Measurements from ENCODE around the gene ZHX3.

Gene ZHX3

GRCh38 chr20:41228858-41229257, 88.7 kb downstream of the ZHX3 start:
- no peak for DNase-seq (ENCODE audit: extremely low read depth in 1 of 2, low read depth in 1 of 2)

DNA sequence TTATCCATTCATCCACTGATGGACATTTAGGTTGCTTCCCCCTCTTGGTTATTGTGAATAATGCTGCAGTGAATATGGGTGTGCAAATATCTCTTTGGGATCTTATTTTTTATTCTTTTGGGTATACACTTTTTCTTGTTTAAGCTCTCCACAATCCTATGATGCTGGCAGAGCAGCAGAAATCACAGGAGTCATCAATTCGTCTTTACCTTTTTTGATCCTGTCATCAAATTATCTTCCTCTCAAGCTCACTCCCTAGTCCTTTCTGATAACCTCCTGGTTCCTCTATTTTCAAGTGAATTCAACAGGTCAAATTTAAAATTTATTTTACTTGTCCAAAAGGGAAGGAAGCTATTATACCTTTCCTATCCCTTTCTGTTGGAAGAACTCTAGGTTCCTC, 91.1 kb downstream of the ZHX3 start:
- no peak for DNase-seq (ENCODE audit: extremely low read depth in 1 of 2, low read depth in 1 of 2)

- no peak for DNase-seq (ENCODE audit: extremely low read depth in 1 of 2, low read depth in 1 of 2)
Observed at GRCh38 chr20:41225091-41225490, 92.4 kb downstream of the ZHX3 start.

- DNase-seq (ENCODE audit: extremely low read depth in 1 of 2, low read depth in 1 of 2) = no peak
Observed at GRCh38 chr20:41224281-41224680, 93.2 kb downstream of the ZHX3 start.

- DNase-seq (ENCODE audit: extremely low read depth in 1 of 2, low read depth in 1 of 2) = no peak
Observed at GRCh38 chr20:41223112-41223511, 94.4 kb downstream of the ZHX3 start.

DNA sequence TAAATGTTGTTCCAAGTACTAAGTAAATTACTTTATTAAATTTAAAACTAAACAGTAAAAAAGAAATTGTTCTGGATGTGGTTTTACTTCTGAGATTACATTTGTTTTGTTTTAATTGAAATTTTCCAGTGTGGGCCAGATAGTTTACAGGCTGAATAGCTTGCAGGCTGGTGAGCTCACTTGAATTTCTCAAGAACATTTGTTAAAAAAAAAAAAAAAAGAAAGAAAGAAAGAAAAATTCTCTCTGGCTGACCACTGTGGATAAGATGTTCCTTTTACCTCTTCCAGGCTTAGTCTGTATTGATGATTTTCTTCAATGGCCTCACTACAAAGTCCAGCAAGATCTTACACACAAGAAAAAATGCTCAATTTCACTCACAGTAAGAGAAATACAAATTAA, 94.8 kb downstream of the ZHX3 start:
- DNase-seq (ENCODE audit: extremely low read depth in 1 of 2, low read depth in 1 of 2) = no peak

DNA sequence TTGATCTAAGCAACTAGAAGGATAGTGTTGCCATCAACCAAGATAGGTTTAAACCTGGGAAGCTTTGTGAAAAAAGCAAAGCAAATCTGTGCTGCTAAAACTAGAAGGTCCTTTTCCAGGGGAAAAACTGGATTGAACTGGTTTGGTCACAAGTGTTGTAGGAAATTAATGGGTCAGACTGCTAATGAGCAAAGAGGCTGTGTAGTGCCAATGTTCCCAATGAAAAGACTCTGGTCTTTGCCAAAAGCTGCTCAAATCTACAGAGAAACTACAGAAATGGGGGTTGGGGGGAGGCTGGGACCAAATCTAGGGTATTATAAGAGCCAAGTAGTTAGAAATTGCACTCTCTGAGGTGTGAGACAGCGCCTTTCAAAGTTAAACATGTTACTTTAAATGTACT, 95.2 kb downstream of the ZHX3 start:
- DNase-seq (ENCODE audit: extremely low read depth in 1 of 2, low read depth in 1 of 2) = no peak

- no peak for DNase-seq (ENCODE audit: extremely low read depth in 1 of 2, low read depth in 1 of 2)
Observed at GRCh38 chr20:41221614-41222218, 95.8 kb downstream of the ZHX3 start.

DNA sequence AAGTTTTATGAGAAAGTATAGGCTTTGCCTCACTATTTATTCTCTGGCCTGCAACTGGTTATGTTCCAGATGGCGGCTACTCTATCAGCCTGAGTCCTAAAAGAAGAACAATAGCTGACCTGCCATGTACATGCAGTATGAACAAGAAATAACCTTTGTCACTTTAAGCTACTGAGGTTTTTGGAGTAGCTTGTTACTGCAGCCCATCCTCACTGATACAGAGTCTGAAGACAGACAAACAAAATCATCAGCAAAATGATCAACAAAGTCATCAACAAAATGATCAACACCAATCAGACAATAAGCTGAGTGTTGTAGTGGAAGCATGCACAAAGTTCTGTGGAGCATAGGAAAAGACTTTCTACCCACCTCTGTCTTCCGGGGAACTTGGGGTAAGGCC, 97.7 kb downstream of the ZHX3 start:
- no peak for DNase-seq (ENCODE audit: extremely low read depth in 1 of 2, low read depth in 1 of 2)

DNA sequence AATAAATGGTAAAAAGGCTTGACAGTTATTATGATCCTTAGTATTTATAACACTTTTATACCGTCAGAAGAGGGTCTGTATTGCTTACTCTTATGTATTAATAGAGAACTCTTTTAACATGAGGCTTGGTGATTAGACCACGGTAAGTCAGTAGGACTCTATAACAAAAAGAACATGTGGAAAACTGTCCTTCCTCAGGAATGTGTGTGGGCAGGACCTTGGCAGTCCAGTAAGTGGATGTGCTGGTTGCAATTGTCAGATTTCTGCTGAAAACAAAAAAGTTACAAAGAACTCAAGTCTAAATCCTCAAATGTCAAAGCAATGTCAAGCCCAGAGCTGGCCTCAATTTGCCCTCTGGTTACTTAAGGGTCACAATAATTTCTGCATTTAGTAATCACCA, 99.1 kb downstream of the ZHX3 start:
- no peak for DNase-seq (ENCODE audit: extremely low read depth in 1 of 2, low read depth in 1 of 2)

DNA sequence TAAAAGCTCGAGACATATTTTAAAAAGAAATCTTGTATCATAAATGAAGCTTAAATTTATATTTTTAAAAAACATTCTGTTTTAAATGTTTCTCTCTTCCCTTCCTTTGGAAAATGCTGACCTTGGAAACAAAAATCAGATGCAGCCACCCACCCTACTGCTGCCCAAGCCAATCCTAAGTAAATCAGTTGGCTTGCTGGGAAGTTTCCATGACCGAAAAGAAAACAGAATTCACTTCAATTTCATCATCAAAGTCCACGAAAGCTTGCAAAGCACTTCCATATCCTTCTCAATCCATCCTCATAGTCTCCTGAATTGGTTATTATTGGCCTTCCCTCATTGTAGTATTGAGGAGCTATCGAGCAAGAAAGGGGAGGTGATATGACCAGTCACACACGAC, 100.1 kb downstream of the ZHX3 start:
- DNase-seq (ENCODE audit: extremely low read depth in 1 of 2, low read depth in 1 of 2) = no peak

DNA sequence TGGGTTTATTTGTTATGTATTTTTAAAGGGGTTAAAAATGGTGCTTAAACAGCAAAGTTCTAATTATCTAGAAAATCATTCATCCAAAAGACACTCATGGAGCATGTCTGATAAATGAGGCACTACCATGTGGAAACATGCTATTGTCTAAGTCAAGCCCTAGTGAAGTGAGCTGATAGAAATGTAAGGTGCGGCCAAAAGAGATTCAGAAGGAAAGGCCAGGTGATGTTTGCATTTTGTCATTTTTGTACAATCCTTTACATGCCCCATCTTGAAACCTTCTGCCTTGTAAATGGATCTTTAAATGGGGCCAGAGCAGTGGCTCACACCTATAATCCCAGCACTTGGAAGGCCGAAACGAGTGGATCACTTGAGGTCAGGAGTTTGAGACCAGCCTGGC, 102.9 kb downstream of the ZHX3 start:
- no peak for DNase-seq (ENCODE audit: extremely low read depth in 1 of 2, low read depth in 1 of 2)

- no peak for DNase-seq (ENCODE audit: extremely low read depth in 1 of 2, low read depth in 1 of 2)
Observed at GRCh38 chr20:41214202-41214601, 103.3 kb downstream of the ZHX3 start.

DNA sequence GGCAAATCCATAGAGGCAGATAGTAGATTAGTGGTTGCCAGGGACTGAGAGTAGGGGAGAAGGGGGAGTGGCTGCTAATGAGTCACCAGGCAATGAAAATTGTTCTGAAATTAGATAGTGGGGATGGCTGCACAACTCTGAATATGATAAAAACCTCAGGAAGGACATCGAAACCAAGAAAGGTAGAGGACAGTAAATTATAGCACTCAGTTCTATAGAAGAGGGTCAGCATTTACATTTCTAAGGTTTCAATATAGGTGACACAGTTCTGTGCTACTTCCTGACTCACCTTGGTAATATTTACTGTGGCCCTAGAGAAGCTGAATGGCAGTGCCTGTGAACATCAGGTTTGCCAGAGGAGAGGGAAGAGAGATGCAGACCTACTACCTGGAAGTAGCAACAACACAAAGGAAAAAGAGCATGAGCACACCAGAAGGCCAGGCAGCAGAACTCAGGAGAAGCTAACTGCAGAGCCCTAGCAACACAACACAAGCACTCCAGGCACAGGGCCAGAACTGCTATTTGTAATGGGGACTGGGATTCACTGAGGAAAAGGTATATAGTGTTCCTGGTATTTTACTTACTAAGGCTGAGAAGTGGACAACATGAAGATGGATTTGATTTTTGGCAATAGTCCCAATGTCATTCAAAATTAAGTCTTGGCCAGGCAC, 104.2 kb downstream of the ZHX3 start:
- DNase-seq (ENCODE audit: extremely low read depth in 1 of 2, low read depth in 1 of 2) = no peak

GRCh38 chr20:41205313-41205712, 112.2 kb downstream of the ZHX3 start:
- no peak for DNase-seq (ENCODE audit: extremely low read depth in 1 of 2, low read depth in 1 of 2)

GRCh38 chr20:41204304-41205265, 112.9 kb downstream of the ZHX3 start:
- DNase-seq (ENCODE audit: extremely low read depth in 1 of 2, low read depth in 1 of 2) = no peak

- DNase-seq (ENCODE audit: extremely low read depth in 1 of 2, low read depth in 1 of 2) = no peak
Observed at GRCh38 chr20:41203660-41204059, 113.9 kb downstream of the ZHX3 start.

- no peak for DNase-seq (ENCODE audit: extremely low read depth in 1 of 2, low read depth in 1 of 2)
Observed at GRCh38 chr20:41202426-41202825, 115.1 kb downstream of the ZHX3 start.

- DNase-seq (ENCODE audit: extremely low read depth in 1 of 2, low read depth in 1 of 2) = no peak
Observed at GRCh38 chr20:41201760-41202159, 115.8 kb downstream of the ZHX3 start.

DNA sequence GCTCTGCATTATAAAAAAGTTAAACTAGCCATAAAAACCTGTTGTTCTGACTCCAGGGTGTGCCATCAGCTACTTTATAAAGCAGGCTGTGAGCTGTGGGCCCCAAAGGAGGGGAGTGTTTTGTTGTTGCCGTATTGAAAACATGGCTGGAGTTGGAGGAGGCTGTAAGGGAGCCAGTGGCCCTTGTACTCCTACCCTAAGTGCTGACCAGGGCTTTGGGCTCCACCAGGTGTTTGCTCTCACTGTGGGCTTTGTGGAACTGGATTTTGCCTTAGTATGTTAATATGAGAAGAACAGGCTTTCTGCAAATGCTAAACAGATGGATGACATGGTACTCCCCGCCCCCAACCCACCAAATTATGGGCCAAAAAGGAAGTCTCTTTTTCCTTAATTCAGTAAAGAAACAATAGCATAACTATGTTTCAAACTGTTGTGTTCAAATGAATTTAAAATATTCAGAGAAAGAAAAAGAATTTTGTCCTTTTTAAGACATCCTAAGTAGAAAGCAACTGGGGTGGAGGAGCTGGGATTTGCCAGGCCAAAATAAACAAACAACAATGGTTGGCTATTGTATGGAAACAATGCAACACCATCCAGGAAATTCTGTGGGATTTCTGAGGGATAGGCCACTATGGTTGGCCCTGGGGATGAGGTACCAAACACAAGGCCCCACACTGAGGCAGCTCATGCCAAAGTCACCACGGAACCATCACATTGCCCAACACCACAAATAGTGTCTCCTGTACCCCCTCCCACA, 116.9 kb downstream of the ZHX3 start:
- DNase-seq (ENCODE audit: extremely low read depth in 1 of 2, low read depth in 1 of 2) = no peak

- no peak for DNase-seq (ENCODE audit: extremely low read depth in 1 of 2, low read depth in 1 of 2)
Observed at GRCh38 chr20:41198443-41198842, 119.1 kb downstream of the ZHX3 start.

Measured in stimulated activated CD8-positive, alpha-beta memory T cell treated with anti-CD3 and anti-CD28 coated beads, Interleukin-7, amount 100 ng/mL, for 48 hours (primary cell).